ENCODE data around the gene ITGBL1.

The ITGBL1 gene

DNA sequence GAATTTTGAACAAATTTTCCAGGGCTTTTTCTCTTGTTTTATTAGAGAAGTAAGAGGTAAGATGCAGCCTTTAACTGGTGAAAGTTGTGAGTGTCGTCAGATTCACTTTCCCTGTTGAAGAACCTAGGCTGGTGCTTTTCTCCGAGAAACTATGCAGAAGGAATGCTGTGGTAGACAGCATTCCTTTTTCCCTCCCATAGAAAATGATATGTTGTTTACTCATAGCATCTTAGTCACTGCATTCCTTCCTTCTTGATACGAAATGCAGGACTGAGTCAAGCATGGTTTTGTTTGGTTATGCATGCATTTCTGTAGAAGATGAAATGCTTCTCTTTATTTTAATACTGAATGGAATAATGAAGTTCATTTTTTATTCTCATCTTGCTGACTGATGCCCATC is 3.4 kb downstream of the ITGBL1 start:
- Histone ChIP-seq H3K4me1 (ENCODE audit: control insufficient read depth, low read depth, low read length) (no peaks in the 10 kb centered on the region), H3K23ac (ENCODE audit: low read length) (no peak overlapping the region), H3K4ac (ENCODE audit: low read depth, low read length) (no peak overlapping the region), H2BK120ac (ENCODE audit: low read depth, low read length) (no peak overlapping the region), H3K36me3 (ENCODE audit: control insufficient read depth, insufficient read depth, low read length) (no peaks in the 10 kb centered on the region), H3K4me3 (ENCODE audit: low read length) (no peak overlapping the region), H3K27me3 (ENCODE audit: insufficient read depth, low read length, poor library complexity) (no peaks in the 10 kb centered on the region), H2BK15ac (replicated peaks; ENCODE audit: low read depth) (no peak overlapping the region), H3K56ac (ENCODE audit: low read length) (no peak overlapping the region), H3K18ac (ENCODE audit: low read length) (no peak overlapping the region), H2BK5ac (ENCODE audit: low read length) (no peak overlapping the region), H3K79me2 (ENCODE audit: control insufficient read depth, insufficient read depth, low read length) (no peaks in the 10 kb centered on the region), H3K4me2 (ENCODE audit: low read length) (no peak overlapping the region), H3K9ac (ENCODE audit: low read length) (no peak overlapping the region), H4K8ac (ENCODE audit: low read depth, low read length) (no peak overlapping the region), H3K79me1 (ENCODE audit: low read length) (no peaks in the 10 kb centered on the region), H2AK5ac (ENCODE audit: low read length) (no peak overlapping the region), H4K5ac (ENCODE audit: low read length) (no peak overlapping the region), H3K27ac (ENCODE audit: low read depth, low read length) (no peak overlapping the region)
- no CpG with 5 or more reads among the region's 3 CpGs for WGBS (ENCODE audit: extremely low coverage, insufficient coverage, low lambda C conversion rate)
- peak; percentile 59 for DNase-seq

DNA sequence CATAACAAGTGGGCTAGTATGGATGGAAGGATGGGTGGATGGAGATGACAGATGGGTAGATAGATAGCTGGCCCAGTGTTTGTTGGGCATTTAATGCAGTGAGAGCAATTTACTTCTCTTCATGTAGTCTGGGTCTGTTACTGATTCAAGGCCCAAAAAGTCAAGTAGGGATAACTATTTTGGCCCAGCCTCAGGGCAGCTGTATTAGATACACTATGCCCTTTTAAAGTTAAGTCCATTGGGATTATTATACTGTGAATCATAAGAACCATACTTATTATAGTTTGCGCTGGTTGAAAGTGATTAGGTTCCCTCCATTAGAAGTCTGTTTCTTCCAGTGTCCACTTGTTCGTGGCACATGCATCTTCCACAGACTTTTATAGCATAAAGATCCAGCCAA is 4.7 kb downstream of the ITGBL1 start:
- H3K4ac ChIP-seq (ENCODE audit: low read depth, low read length) = no peak overlapping the region
- no peaks in the 10 kb centered on the region for H3K27me3 ChIP-seq (ENCODE audit: insufficient read depth, low read length, poor library complexity)
- no peak overlapping the region for H2BK5ac ChIP-seq (ENCODE audit: low read length)
- no peaks in the 10 kb centered on the region for H3K36me3 ChIP-seq (ENCODE audit: control insufficient read depth, insufficient read depth, low read length)
- no peak overlapping the region for H3K4me3 ChIP-seq (ENCODE audit: low read length)
- H2BK120ac ChIP-seq (ENCODE audit: low read depth, low read length) = no peak overlapping the region
- H4K5ac ChIP-seq (ENCODE audit: low read length) = no peak overlapping the region
- WGBS (ENCODE audit: extremely low coverage, insufficient coverage, low lambda C conversion rate) = no CpG with 5 or more reads among the region's 2 CpGs
- H3K4me1 ChIP-seq (ENCODE audit: control insufficient read depth, low read depth, low read length) = no peaks in the 10 kb centered on the region
- H3K23ac ChIP-seq (ENCODE audit: low read length) = no peak overlapping the region
- no peak overlapping the region for H3K18ac ChIP-seq (ENCODE audit: low read length)
- H3K27ac ChIP-seq (ENCODE audit: low read depth, low read length) = no peak overlapping the region
- no peaks in the 10 kb centered on the region for H3K79me2 ChIP-seq (ENCODE audit: control insufficient read depth, insufficient read depth, low read length)
- H2BK15ac ChIP-seq (replicated peaks; ENCODE audit: low read depth) = no peak overlapping the region
- no peak for DNase-seq
- no peak overlapping the region for H3K56ac ChIP-seq (ENCODE audit: low read length)
- H2AK5ac ChIP-seq (ENCODE audit: low read length) = no peak overlapping the region
- no peaks in the 10 kb centered on the region for H3K79me1 ChIP-seq (ENCODE audit: low read length)
- H4K8ac ChIP-seq (ENCODE audit: low read depth, low read length) = no peak overlapping the region
- H3K9ac ChIP-seq (ENCODE audit: low read length) = no peak overlapping the region
- no peak overlapping the region for H3K4me2 ChIP-seq (ENCODE audit: low read length)

DNA sequence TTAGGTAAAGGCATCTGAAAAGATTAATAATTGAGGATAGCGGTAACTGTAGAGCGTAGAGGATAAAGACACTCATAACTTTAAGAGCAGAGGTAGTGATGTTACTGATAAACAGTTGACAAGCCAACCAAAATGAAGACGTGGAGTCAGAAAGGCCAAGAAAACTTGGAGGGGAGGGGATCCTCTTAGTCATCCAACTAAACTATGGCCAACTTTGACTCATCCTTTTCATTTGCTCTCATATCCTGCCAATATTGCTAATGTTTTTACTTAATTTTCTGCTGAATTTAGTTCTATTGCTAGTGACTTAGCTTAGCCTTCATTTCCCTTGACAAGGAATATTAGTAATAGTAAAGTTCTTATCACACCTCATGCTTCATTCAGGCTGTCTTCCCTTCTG is 13.4 kb downstream of the ITGBL1 start:
- Histone ChIP-seq H2BK15ac (replicated peaks; ENCODE audit: low read depth) (no peak overlapping the region), H3K4me1 (ENCODE audit: control insufficient read depth, low read depth, low read length) (no peaks in the 10 kb centered on the region), H3K4me2 (ENCODE audit: low read length) (no peak overlapping the region), H3K4me3 (ENCODE audit: low read length) (no peak overlapping the region), H3K27me3 (ENCODE audit: insufficient read depth, low read length, poor library complexity) (no peaks in the 10 kb centered on the region), H3K27ac (ENCODE audit: low read depth, low read length) (no peak overlapping the region), H3K79me2 (ENCODE audit: control insufficient read depth, insufficient read depth, low read length) (no peaks in the 10 kb centered on the region), H3K36me3 (ENCODE audit: control insufficient read depth, insufficient read depth, low read length) (no peaks in the 10 kb centered on the region), H4K8ac (ENCODE audit: low read depth, low read length) (no peak overlapping the region), H3K4ac (ENCODE audit: low read depth, low read length) (no peak overlapping the region), H3K79me1 (ENCODE audit: low read length) (no peaks in the 10 kb centered on the region), H4K5ac (ENCODE audit: low read length) (no peak overlapping the region), H3K56ac (ENCODE audit: low read length) (no peak overlapping the region), H3K18ac (ENCODE audit: low read length) (no peak overlapping the region), H2BK5ac (ENCODE audit: low read length) (no peak overlapping the region), H2AK5ac (ENCODE audit: low read length) (no peak overlapping the region), H3K9ac (ENCODE audit: low read length) (no peak overlapping the region), H3K23ac (ENCODE audit: low read length) (no peak overlapping the region), H2BK120ac (ENCODE audit: low read depth, low read length) (no peak overlapping the region)
- 100% methylated on average over 2 of the region's 3 CpGs for WGBS (ENCODE audit: extremely low coverage, insufficient coverage, low lambda C conversion rate)
- no peak for DNase-seq

DNA sequence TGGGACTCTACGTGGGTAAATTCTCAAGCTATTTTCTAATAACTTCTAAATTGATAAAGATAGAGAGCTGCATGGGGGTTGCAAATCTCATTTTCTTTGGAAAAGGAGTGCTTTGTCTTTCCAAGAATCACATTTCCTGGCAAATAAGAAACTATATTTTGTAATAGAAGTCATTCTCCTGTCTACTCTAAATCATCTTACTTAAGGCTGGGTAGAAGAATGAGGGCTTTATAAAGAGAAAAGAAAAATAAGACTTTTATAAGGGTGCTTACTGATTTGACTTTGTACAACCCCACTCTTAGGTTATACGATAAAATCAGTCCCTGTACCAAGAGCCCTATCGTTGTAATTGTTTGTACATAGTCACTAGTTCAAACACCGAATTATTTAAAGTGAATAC is 14.9 kb downstream of the ITGBL1 start:
- Histone ChIP-seq H3K4me2 (ENCODE audit: low read length) (no peak overlapping the region), H3K36me3 (ENCODE audit: control insufficient read depth, insufficient read depth, low read length) (no peaks in the 10 kb centered on the region), H4K5ac (ENCODE audit: low read length) (no peak overlapping the region), H4K8ac (ENCODE audit: low read depth, low read length) (no peak overlapping the region), H3K56ac (ENCODE audit: low read length) (no peak overlapping the region), H2BK5ac (ENCODE audit: low read length) (no peak overlapping the region), H3K9ac (ENCODE audit: low read length) (no peak overlapping the region), H2BK120ac (ENCODE audit: low read depth, low read length) (no peak overlapping the region), H3K23ac (ENCODE audit: low read length) (no peak overlapping the region), H3K27me3 (ENCODE audit: insufficient read depth, low read length, poor library complexity) (no peaks in the 10 kb centered on the region), H3K18ac (ENCODE audit: low read length) (no peak overlapping the region), H3K4ac (ENCODE audit: low read depth, low read length) (no peak overlapping the region), H3K4me3 (ENCODE audit: low read length) (no peak overlapping the region), H3K79me1 (ENCODE audit: low read length) (no peaks in the 10 kb centered on the region), H3K27ac (ENCODE audit: low read depth, low read length) (no peak overlapping the region), H2BK15ac (replicated peaks; ENCODE audit: low read depth) (no peak overlapping the region), H2AK5ac (ENCODE audit: low read length) (no peak overlapping the region), H3K4me1 (ENCODE audit: control insufficient read depth, low read depth, low read length) (no peaks in the 10 kb centered on the region), H3K79me2 (ENCODE audit: control insufficient read depth, insufficient read depth, low read length) (no peaks in the 10 kb centered on the region)
- DNase-seq = no peak
- WGBS (ENCODE audit: extremely low coverage, insufficient coverage, low lambda C conversion rate) = no CpG with 5 or more reads among the region's 4 CpGs

DNA sequence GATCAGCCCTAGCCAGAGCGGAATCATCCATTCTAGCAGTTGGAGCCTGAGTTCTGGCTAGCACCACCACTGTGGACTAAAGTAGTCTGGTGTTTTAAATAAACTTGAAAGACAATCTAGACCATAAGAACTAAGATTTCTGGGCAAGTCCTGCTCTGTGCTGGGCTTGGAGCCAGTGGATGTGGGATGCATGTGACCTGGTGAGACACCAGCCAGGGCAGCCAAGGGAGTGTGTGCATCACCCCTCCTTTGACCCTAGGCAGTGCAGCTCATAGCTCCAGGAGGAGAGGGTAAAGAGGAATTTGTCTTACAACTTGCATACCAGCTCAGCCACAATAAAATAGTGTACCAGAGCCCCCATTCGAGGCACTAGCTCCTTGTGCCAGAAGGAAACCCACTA is 21.0 kb downstream of the ITGBL1 start:
- no peak overlapping the region for H2BK15ac ChIP-seq (replicated peaks; ENCODE audit: low read depth)
- H3K4me2 ChIP-seq (ENCODE audit: low read length) = no peak overlapping the region
- H2BK120ac ChIP-seq (ENCODE audit: low read depth, low read length) = no peak overlapping the region
- H3K4me1 ChIP-seq (ENCODE audit: control insufficient read depth, low read depth, low read length) = no peaks in the 10 kb centered on the region
- H3K79me2 ChIP-seq (ENCODE audit: control insufficient read depth, insufficient read depth, low read length) = no peaks in the 10 kb centered on the region
- no peak overlapping the region for H3K27ac ChIP-seq (ENCODE audit: low read depth, low read length)
- H3K4ac ChIP-seq (ENCODE audit: low read depth, low read length) = no peak overlapping the region
- no peak overlapping the region for H3K9ac ChIP-seq (ENCODE audit: low read length)
- no CpG with 5 or more reads among the region's 2 CpGs for WGBS (ENCODE audit: extremely low coverage, insufficient coverage, low lambda C conversion rate)
- no peak overlapping the region for H2BK5ac ChIP-seq (ENCODE audit: low read length)
- H3K56ac ChIP-seq (ENCODE audit: low read length) = no peak overlapping the region
- H4K5ac ChIP-seq (ENCODE audit: low read length) = no peak overlapping the region
- DNase-seq = no peak
- H3K18ac ChIP-seq (ENCODE audit: low read length) = no peak overlapping the region
- no peak overlapping the region for H3K4me3 ChIP-seq (ENCODE audit: low read length)
- no peaks in the 10 kb centered on the region for H3K36me3 ChIP-seq (ENCODE audit: control insufficient read depth, insufficient read depth, low read length)
- H3K23ac ChIP-seq (ENCODE audit: low read length) = no peak overlapping the region
- H3K79me1 ChIP-seq (ENCODE audit: low read length) = no peaks in the 10 kb centered on the region
- H4K8ac ChIP-seq (ENCODE audit: low read depth, low read length) = no peak overlapping the region
- no peaks in the 10 kb centered on the region for H3K27me3 ChIP-seq (ENCODE audit: insufficient read depth, low read length, poor library complexity)
- H2AK5ac ChIP-seq (ENCODE audit: low read length) = no peak overlapping the region

DNA sequence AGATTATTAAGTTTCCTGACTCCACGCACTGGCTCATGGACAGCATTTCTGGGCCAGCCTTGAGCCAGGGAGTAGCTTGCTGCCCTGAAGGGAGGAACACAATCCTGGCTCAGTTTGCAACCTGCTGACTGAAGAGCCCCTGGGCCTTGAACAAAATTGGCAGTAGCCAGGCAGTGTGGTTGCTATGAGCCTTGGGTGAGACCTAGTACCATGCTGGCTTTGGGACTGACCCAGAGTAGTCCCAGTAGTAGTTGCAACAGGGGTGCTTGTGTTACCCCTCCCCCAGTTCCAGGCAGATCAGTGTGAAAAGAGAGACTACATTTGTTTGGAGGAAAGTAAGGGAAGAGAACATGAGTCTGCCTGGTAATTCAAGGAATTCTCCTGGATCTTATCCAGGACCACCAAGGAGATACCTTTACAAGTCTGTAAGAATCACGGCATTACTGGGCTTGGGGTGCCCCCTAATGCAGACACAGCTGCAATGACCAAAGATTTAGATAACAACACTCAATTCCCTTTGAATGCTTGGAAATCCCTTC is 22.0 kb downstream of the ITGBL1 start:
- peak; percentile 76 for DNase-seq
- Histone ChIP-seq H3K36me3 (ENCODE audit: control insufficient read depth, insufficient read depth, low read length) (no peaks in the 10 kb centered on the region), H4K5ac (ENCODE audit: low read length) (no peak overlapping the region), H3K27me3 (ENCODE audit: insufficient read depth, low read length, poor library complexity) (no peaks in the 10 kb centered on the region), H2AK5ac (ENCODE audit: low read length) (no peak overlapping the region), H3K27ac (ENCODE audit: low read depth, low read length) (no peak overlapping the region), H2BK5ac (ENCODE audit: low read length) (no peak overlapping the region), H3K79me1 (ENCODE audit: low read length) (no peaks in the 10 kb centered on the region), H4K8ac (ENCODE audit: low read depth, low read length) (no peak overlapping the region), H2BK120ac (ENCODE audit: low read depth, low read length) (no peak overlapping the region), H3K4ac (ENCODE audit: low read depth, low read length) (no peak overlapping the region), H3K79me2 (ENCODE audit: control insufficient read depth, insufficient read depth, low read length) (no peaks in the 10 kb centered on the region), H3K56ac (ENCODE audit: low read length) (no peak overlapping the region), H3K23ac (ENCODE audit: low read length) (no peak overlapping the region), H3K4me1 (ENCODE audit: control insufficient read depth, low read depth, low read length) (no peaks in the 10 kb centered on the region), H3K18ac (ENCODE audit: low read length) (no peak overlapping the region), H2BK15ac (replicated peaks; ENCODE audit: low read depth) (no peak overlapping the region), H3K4me3 (ENCODE audit: low read length) (no peak overlapping the region), H3K4me2 (ENCODE audit: low read length) (no peak overlapping the region), H3K9ac (ENCODE audit: low read length) (no peak overlapping the region)
- WGBS (ENCODE audit: extremely low coverage, insufficient coverage, low lambda C conversion rate) = no CpG with 5 or more reads among the region's 2 CpGs
